Transverse colon (tissue), 4 donors: ENCODE data around the gene C2CD3. TPM values are rescaled to one million over a fixed set of nuclear protein-coding genes. Genes with fewer than 3 reads are reported as not detected.

Source experiments
- DNase-seq: peaks from one replicate; pipeline ENCODE4 v3.0.0-alpha.2; 2019
- H3K27ac ChIP-seq, 4 donors: fragments of 200-600 bp; sonication (generic); 2 replicates each; pipeline ENCODE4 v1.5.1; 2016 to 2018; ENCODE audit warnings: inconsistent platforms in 4 of 4
- H3K27me3 ChIP-seq: fragments of 200-600 bp; sonication (generic); 2 replicates; pipeline ENCODE4 v1.5.1; 2017; ENCODE audit warnings: inconsistent platforms
- H3K36me3 ChIP-seq, 4 donors: fragments of 200-600 bp; sonication (generic); 2 replicates each; pipeline ENCODE4 v1.5.1; 2017 to 2019; ENCODE audit warnings: inconsistent platforms in 4 of 4
- H3K4me1 ChIP-seq, 4 donors: fragments of 200-600 bp; sonication (generic); 2 replicates each; pipeline ENCODE4 v1.5.1; 2017 to 2020; ENCODE audit warnings: inconsistent platforms in 4 of 4
- H3K4me3 ChIP-seq, 4 donors: fragments of 200-600 bp; sonication (generic); 1 replicate in 1 of 4; 2 replicates in 3 of 4; pipeline versions ENCODE4 v1.5.1 to v1.6.1; 2017 to 2019; ENCODE audit warnings: inconsistent platforms in 4 of 4
- H3K9me3 ChIP-seq, 2 donors: fragments of 200-600 bp; sonication (generic); 2 replicates each; pipeline ENCODE4 v1.5.1; 2017 to 2019; ENCODE audit warnings: inconsistent platforms in 2 of 2
- EP300 ChIP-seq: sonication (generic); formaldehyde crosslinking; IDR thresholded peaks from one replicate; pipeline ENCODE4 v1.6.1; 2017; ENCODE audit warnings: antibody characterized with exemption, low read depth
- POLR2A ChIP-seq: fragments of 450-650 bp; IDR thresholded peaks from one replicate; pipeline ENCODE4 v1.6.1; 2016; ENCODE audit warnings: antibody characterized with exemption, mild to moderate bottlenecking, moderate library complexity
- POLR2AphosphoS5 ChIP-seq, 3 donors: sonication (generic); formaldehyde crosslinking; IDR thresholded peaks; one replicate each; pipeline ENCODE4 v1.6.1; 2016; ENCODE audit warnings: antibody characterized with exemption in 3 of 3
- WGBS, 2 donors: methylation state at CpG; one replicate each; pipeline ENCODE4 v1.1.5; 2018; ENCODE audit warnings: low coverage in 1 of 2; 5-methylcytosine and 5-hydroxymethylcytosine counted together
- in situ Hi-C, 4 donors: fragments of 200-750 bp; cut with MboI; loops; one replicate each; pipeline versions ENCODE4 v1.15.0 to v1.15.1; 2017; ENCODE audit warnings: low sequenced_read_pairs in 3 of 4, low pct_ligation_motif_present in 1 of 4, low pct_unique_long_range_greater_than_20kb in 1 of 4
- intact Hi-C: fragments of 100-400 bp; cut with DNase I; formaldehyde crosslinking; loops from one replicate; pipeline ENCODE4 v1.15.1; 2023; ENCODE audit warnings: low total_unique reads
- total RNA-seq, 4 donors: library from RNA; depleted of rRNA; stranded (reverse); fragments of >200 nt; gene quantifications; one replicate each; pipeline ENCODE4 v1.1.0, GENCODE V29; 2016
- TF ChIP-seq, protein P1 (sequence below), 5 experiments: fragments of 200-600 bp in 3 of 5; fragments of 450-650 bp in 2 of 5; sonication (generic) in 3 of 5; IDR thresholded peaks; 1 replicate in 2 of 5; 2 replicates in 3 of 5; pipeline ENCODE4 v1.5.1; 2016 to 2017; ENCODE audit warnings: antibody characterized with exemption in 5 of 5, inconsistent platforms in 3 of 5, mild to moderate bottlenecking in 2 of 5, moderate library complexity in 1 of 5

C2CD3 gene
- total RNA-seq, 4 donors from 2014 or later: 22.2 to 52.5 (median 37.4) TPM

DNA sequence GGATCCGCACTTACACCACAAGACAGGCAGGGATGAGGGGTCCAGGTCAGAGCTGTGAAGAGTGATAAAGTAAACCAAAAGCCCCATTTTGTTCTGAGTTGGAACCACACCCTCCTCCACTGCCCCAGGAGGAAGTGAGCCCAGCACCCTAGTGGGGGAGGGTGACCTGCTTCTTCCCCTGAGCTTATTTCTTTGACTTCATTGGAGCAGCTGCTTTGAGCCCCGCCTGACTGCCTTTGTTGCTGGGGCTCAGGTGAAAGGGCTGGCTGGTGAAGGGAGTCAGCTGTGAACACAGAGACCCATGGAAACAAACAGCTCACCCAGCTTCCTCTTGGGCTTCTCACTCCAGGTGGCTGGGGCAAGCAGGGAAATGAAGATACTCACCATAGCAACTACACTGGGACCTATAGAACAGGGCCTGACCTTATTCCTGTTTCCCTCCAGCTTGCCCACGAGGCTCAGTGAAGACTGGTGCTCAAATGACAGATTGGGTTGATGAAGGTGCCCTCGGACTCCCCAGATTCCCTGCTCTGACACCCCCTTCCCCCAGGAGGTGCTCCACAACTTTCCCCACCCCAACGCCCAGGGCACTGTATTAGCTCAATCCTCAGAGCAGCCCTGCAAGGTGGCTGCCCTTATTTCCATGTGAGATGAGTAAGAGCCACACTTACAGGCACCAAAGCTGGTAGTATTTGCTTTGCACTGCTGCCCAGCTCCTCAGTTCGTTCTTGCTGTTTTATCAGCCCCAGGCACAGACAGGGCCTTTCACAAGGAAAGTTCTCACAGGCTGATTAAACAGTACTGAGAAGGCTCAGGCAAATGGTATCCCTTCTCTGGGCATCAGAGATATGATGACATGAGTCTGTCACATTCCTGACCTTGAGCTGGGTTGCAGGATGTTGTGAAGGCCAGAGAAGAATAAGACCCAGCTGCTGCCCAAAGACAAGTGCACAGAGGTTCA is 190.5 kb downstream of the C2CD3 start:
- Histone ChIP-seq H3K4me1 (peaks cover 0 to 40% (median 19%) of the 10 kb centered on the region in 4 donors), H3K9me3 (no peaks in the 10 kb centered on the region), H3K36me3 (peaks cover 0 to 17% (median 0%) of the 10 kb centered on the region in 4 donors), H3K27me3 (no peaks in the 10 kb centered on the region), H3K4me3 (peak overlapping the region in 1 of 4 donors; percentile 64), H3K27ac (peak overlapping the region; percentile 91 to 94 (median 92))
- intact Hi-C loops (no loop called here), in situ Hi-C loops (no loop called here)
- DNase-seq: peak; percentile 83
- TF ChIP-seq EP300 (no peak), POLR2AphosphoS5 (IDR thresholded peaks at IDR 0.05) (peak in 2 of 3 donors; percentile 34 to 53)
- WGBS, 2 donors: 54% methylated on average over 6 of the region's 6 CpGs; no CpG with 5 or more reads in 1 of the 2 donors

DNA sequence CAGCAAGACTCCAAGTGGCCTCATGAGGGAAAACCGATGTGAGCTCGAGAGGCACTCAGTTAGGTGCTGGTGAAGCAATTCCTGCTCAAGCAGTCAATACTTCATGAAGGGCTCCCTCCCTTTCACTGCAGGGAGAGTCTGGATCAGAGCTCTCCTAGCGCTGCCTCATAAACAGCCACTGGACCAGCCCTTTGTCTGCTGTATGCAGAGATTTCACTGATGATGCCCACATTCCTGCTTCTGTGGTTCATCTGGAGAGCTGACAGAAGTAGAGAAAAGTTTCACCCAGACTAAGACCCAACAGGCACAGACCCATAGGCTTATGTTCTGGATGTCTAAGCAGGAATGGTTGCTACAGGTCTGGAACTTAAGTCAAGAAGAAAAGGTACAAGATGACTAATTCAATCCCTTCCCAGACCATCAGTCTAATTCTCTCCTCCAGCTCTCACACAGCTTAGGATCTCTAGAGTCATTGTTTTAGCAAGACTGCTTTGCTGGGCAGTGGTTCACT is 192.2 kb downstream of the C2CD3 start:
- in situ Hi-C loops (no loop called here), intact Hi-C loops (no loop called here)
- 96% methylated on average over 3 of the region's 3 CpGs; no CpG with 5 or more reads in 1 of the 2 donors for WGBS, 2 donors
- no peaks in the 10 kb centered on the region for H3K27me3 ChIP-seq
- TF ChIP-seq, protein P1, sequence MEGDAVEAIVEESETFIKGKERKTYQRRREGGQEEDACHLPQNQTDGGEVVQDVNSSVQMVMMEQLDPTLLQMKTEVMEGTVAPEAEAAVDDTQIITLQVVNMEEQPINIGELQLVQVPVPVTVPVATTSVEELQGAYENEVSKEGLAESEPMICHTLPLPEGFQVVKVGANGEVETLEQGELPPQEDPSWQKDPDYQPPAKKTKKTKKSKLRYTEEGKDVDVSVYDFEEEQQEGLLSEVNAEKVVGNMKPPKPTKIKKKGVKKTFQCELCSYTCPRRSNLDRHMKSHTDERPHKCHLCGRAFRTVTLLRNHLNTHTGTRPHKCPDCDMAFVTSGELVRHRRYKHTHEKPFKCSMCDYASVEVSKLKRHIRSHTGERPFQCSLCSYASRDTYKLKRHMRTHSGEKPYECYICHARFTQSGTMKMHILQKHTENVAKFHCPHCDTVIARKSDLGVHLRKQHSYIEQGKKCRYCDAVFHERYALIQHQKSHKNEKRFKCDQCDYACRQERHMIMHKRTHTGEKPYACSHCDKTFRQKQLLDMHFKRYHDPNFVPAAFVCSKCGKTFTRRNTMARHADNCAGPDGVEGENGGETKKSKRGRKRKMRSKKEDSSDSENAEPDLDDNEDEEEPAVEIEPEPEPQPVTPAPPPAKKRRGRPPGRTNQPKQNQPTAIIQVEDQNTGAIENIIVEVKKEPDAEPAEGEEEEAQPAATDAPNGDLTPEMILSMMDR (IDR thresholded peaks at IDR 0.05): no peak
- TF ChIP-seq EP300: no peak
- TF ChIP-seq POLR2AphosphoS5 (IDR thresholded peaks at IDR 0.05): no peak
- TF ChIP-seq POLR2A: no peak
- H3K4me1 ChIP-seq: peaks cover 3 to 42% (median 24%) of the 10 kb centered on the region in 4 donors
- peak overlapping the region in 2 of 4 donors; percentile 92 for H3K27ac ChIP-seq
- peaks cover 0 to 17% (median 0%) of the 10 kb centered on the region in 4 donors for H3K36me3 ChIP-seq
- no peak overlapping the region for H3K4me3 ChIP-seq
- no peaks in the 10 kb centered on the region for H3K9me3 ChIP-seq
- no peak for DNase-seq

DNA sequence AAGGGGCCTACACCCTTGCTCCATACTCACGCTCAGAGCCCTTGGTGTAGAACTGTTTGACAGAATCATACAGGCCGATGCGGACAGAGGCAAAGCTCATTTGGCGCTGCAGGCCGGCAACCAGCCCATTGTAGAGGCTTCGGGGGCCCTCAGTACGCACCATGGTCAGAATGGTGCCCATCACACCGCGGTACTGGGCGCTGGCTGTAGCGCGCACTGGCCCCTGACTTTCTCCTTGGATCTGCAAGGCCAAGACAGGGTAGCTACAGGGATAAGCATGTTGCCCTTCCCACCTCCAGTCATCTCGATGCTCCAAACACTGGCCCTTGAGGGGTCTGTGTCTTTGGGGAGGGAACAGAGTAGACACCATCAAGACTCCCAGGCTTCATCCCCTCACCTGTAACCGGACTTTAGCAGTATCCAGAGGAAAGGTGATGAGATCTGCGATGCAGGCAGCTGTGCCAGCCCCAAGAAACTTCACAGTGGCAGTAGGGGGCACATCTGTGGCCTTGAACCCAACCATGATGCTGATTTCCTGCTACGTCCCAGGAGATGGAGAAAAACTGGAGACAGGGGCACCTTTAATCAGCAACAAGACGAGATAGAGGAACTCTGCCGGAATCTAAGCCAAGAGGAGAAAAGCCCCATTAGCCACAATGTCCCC is 192.8 kb downstream of the C2CD3 start:
- Histone ChIP-seq H3K36me3 (peaks cover 0 to 17% (median 0%) of the 10 kb centered on the region in 4 donors), H3K4me1 (peaks cover 10 to 45% (median 27%) of the 10 kb centered on the region in 4 donors), H3K4me3 (no peak overlapping the region), H3K27ac (no peak overlapping the region), H3K27me3 (no peaks in the 10 kb centered on the region), H3K9me3 (no peaks in the 10 kb centered on the region)
- no peak for TF ChIP-seq POLR2AphosphoS5 (IDR thresholded peaks at IDR 0.05)
- TF ChIP-seq EP300: no peak
- TF ChIP-seq, protein P1 (IDR thresholded peaks at IDR 0.05): no peak
- no peak for TF ChIP-seq POLR2A
- in situ Hi-C loops (no loop called here), intact Hi-C loops (no loop called here)
- WGBS, 2 donors: 99% methylated on average over 18 of the region's 18 CpGs; no CpG with 5 or more reads in 1 of the 2 donors
- DNase-seq: no peak

DNA sequence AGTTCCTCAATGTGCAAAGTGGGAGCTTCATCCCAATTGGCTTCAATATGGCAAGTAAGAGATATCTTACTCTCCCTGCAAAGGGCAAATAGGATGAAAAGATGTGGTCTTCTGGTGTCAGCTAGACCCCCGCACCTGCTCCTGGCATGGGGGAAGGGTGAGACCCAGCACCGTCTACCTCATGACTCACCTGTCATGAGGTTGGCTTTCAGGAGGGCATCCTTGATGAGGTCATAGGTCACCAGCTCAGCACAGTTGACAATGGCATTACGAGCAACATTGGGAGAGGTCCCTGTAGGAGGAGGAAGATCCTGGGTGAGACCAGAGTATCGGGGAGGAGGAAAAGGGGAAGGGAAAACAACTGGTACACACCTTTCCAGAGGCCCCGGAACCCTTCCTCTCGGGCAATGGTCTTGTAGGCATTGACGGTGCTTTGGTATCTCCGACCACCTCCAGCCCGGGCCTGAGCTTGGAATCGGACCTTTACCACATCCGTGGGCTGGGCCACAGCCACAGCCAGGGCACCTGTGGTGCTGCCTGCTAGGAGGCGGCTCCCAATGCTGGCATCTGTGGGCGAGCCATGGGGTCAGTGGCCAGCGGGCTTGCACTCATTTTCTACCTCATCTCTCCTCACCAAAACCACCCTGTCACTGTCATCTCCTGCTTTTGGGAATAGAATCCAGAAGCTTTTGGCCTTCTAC is 194.2 kb downstream of the C2CD3 start:
- Histone ChIP-seq H3K36me3 (peaks cover 0 to 17% (median 0%) of the 10 kb centered on the region in 4 donors), H3K4me1 (peaks cover 13 to 39% (median 24%) of the 10 kb centered on the region in 4 donors), H3K9me3 (no peaks in the 10 kb centered on the region), H3K4me3 (no peak overlapping the region), H3K27ac (no peak overlapping the region), H3K27me3 (no peaks in the 10 kb centered on the region)
- DNase-seq: no peak
- TF ChIP-seq POLR2AphosphoS5 (IDR thresholded peaks at IDR 0.05) (no peak), EP300 (no peak), POLR2A (no peak)
- TF ChIP-seq, protein P1 (IDR thresholded peaks at IDR 0.05): no peak
- intact Hi-C loops: no loop called here
- 80 to 85% methylated on average over 1 to 14 of the region's 14 CpGs for WGBS, 2 donors
- in situ Hi-C loops: no loop called here
